Fibroblast of lung (primary cell): Measurements from ENCODE around the gene TCF23.

Experiments used
- CTCF ChIP-seq, 2 donors: IDR thresholded peaks in 1 of 2; conservative IDR thresholded peaks in 1 of 2; 1 replicate in 1 of 2; 2 replicates in 1 of 2; pipeline ENCODE4 v1.5.1; 2011 to 2012; ENCODE audit warnings: low read length in 2 of 2, control low read depth in 1 of 2, inconsistent platforms in 1 of 2, low read depth in 1 of 2, mild to moderate bottlenecking in 1 of 2
- EZH2 ChIP-seq: IDR thresholded peaks from 2 replicates; pipeline ENCODE4 v1.5.1; 2012; ENCODE audit warnings: low read length, control low read depth, mild to moderate bottlenecking; ENCODE audit errors: missing control alignments

GRCh38 chr2:27177441-27178351, 28.9 kb downstream of the TCF23 start:
- TF ChIP-seq CTCF (conservative IDR thresholded peaks at IDR 0.05 in 1 of 2, IDR thresholded peaks at IDR 0.05 in 1 of 2; ENCODE audit: low read depth in 1 of 2, low read length in 2 of 2) (no peak), EZH2 (no peak)
